ENCODE measurements around the gene SEPTIN12.
A peak's percentile ranks its signal among the peaks of the same experiment; 100 is the strongest.
"Not testable (repeated sequence)": the region's sequence is repeated elsewhere in the genome, so short reads cannot be mapped to it uniquely, and the experiment has no call there.

Gene SEPTIN12

GRCh38 chr16:4752351-4753100 lies 35.6 kb downstream of the SEPTIN12 start:
- no peak for DNase-seq

GRCh38 chr16:4750896-4751295 lies 37.2 kb downstream of the SEPTIN12 start:
- DNase-seq: no peak

GRCh38 chr16:4749700-4750257 lies 38.4 kb downstream of the SEPTIN12 start:
- DNase-seq: no peak

- no peak for DNase-seq
Observed at GRCh38 chr16:4748682-4749411, 39.3 kb downstream of the SEPTIN12 start.

- no peak for DNase-seq
Observed at GRCh38 chr16:4747906-4748681, 40.1 kb downstream of the SEPTIN12 start.

GRCh38 chr16:4746991-4747574 lies 41.1 kb downstream of the SEPTIN12 start:
- no peak for DNase-seq

GRCh38 chr16:4746215-4746614 lies 41.9 kb downstream of the SEPTIN12 start:
- DNase-seq: no peak

GRCh38 chr16:4745274-4745569 lies 42.9 kb downstream of the SEPTIN12 start:
- no peak for DNase-seq

GRCh38 chr16:4744555-4745273 lies 43.4 kb downstream of the SEPTIN12 start:
- DNase-seq: no peak

- no peak for DNase-seq
Observed at GRCh38 chr16:4743226-4743878, 44.8 kb downstream of the SEPTIN12 start.

- DNase-seq: not testable (repeated sequence)
Observed at GRCh38 chr16:4738370-4738769, 49.8 kb downstream of the SEPTIN12 start.

GRCh38 chr16:4737545-4737944 lies 50.6 kb downstream of the SEPTIN12 start:
- DNase-seq: no peak

GRCh38 chr16:4736546-4736945 lies 51.6 kb downstream of the SEPTIN12 start:
- no peak for DNase-seq

- peak; percentile 92 to 94 for DNase-seq
Observed at GRCh38 chr16:4734730-4735535, 53.2 kb downstream of the SEPTIN12 start.

- DNase-seq: peak; percentile 80 to 82
Observed at GRCh38 chr16:4734063-4734729, 53.9 kb downstream of the SEPTIN12 start, which contains the start of the genes ANKS3 and DNAAF8. ANKS3 (minus strand) TSS chr16:4734271; CDS start chr16:4730149, 4,122 bp downstream. DNAAF8 (plus strand) TSS chr16:4734537; CDS start chr16:4736515, 1,978 bp downstream.

GRCh38 chr16:4733747-4734062 lies 54.4 kb downstream of the SEPTIN12 start:
- peak; percentile 40 to 45 for DNase-seq

- DNase-seq: no peak
Observed at GRCh38 chr16:4733211-4733742, 54.9 kb downstream of the SEPTIN12 start.

GRCh38 chr16:4729876-4730275 lies 58.3 kb downstream of the SEPTIN12 start:
- DNase-seq: no peak

GRCh38 chr16:4728676-4729075 lies 59.5 kb downstream of the SEPTIN12 start:
- DNase-seq: no peak
